HepG2 (cell line): ENCODE measurements around the gene CCDC33. TPM values are rescaled to one million over a fixed set of nuclear protein-coding genes. Genes with fewer than 3 reads are reported as not detected.
A peak's percentile ranks its signal among the peaks of the same experiment; 100 is the strongest.

Experiments used
- GABPA ChIP-seq, 2 experiments: IDR thresholded peaks; 2 replicates each; pipeline ENCODE4 v1.6.1; 2011 to 2016; ENCODE audit warnings: low read depth in 2 of 2, low read length in 1 of 2, missing biosample characterization in 1 of 2, missing genetic modification characterization in 1 of 2
- HDAC6 ChIP-seq: fragments of 200-600 bp; sonication (generic); IDR thresholded peaks from 2 replicates; pipeline ENCODE4 v1.7.0; 2017; ENCODE audit warnings: mild to moderate bottlenecking, antibody characterized with exemption, low read length, low read depth
- NFKB2 ChIP-seq: sonication (generic); formaldehyde crosslinking; IDR thresholded peaks from 2 replicates; pipeline ENCODE4 v1.4.0; 2020; ENCODE audit warnings: missing genetic modification reagents, borderline replicate concordance
- PHF5A ChIP-seq: IDR thresholded peaks from one replicate; pipeline ENCODE4 v1.6.1; 2018; ENCODE audit warnings: low read depth, missing genetic modification reagents; ENCODE audit not compliant: unreplicated experiment
- YY1 ChIP-seq: IDR thresholded peaks from 2 replicates; pipeline ENCODE4 v1.6.1; 2011; ENCODE audit warnings: low read length, low read depth, moderate library complexity, mild to moderate bottlenecking; ENCODE audit not compliant: insufficient read depth, insufficient replicate concordance
- ZNF24 ChIP-seq: fragments of 450-650 bp; IDR thresholded peaks from 2 replicates; pipeline ENCODE4 v1.6.1; 2017; ENCODE audit warnings: antibody characterized with exemption, mild to moderate bottlenecking
- ZNF558 ChIP-seq: sonication (generic); formaldehyde crosslinking; IDR thresholded peaks from 2 replicates; pipeline ENCODE4 v1.9.0; 2022; ENCODE audit warnings: mild to moderate bottlenecking, missing genetic modification reagents, borderline replicate concordance
- ZNF883 ChIP-seq: sonication (generic); formaldehyde crosslinking; IDR thresholded peaks from 2 replicates; pipeline ENCODE4 v1.5.1; 2020; ENCODE audit warnings: mild to moderate bottlenecking, missing genetic modification reagents; ENCODE audit errors: not compliant biosample characterization
- polyA plus RNA-seq, 8 experiments: library from polyadenylated mRNA; depleted of rRNA in 3 of 8; stranded (reverse) in 7 of 8; unstranded in 1 of 8; fragments of >200 nt; fragmentation: Illumina TruSeq in 4 of 8; extraction: Trizol in 4 of 8; gene quantifications; 2 replicates each; pipeline versions ENCODE4 v1.2.1 to v1.2.3, GENCODE V29; 2011 to 2016; ENCODE audit warnings: low read depth in 4 of 8, missing spikeins in 1 of 8, mixed read lengths in 1 of 8; ENCODE audit not compliant: insufficient read depth in 1 of 8
- total RNA-seq, 5 experiments: library from RNA; depleted of rRNA; stranded (reverse); fragments of >200 nt; fragmentation: Illumina TruSeq; extraction: Trizol; gene quantifications; 2 replicates each; pipeline ENCODE4 v1.2.3, GENCODE V29; 2016; ENCODE audit warnings: low read depth in 1 of 5
- TF ChIP-seq, protein P1 (sequence below): sonication (generic); formaldehyde crosslinking; IDR thresholded peaks from 2 replicates; pipeline ENCODE4 v1.5.0; 2020; ENCODE audit warnings: mild to moderate bottlenecking, missing genetic modification reagents, borderline replicate concordance
- TF ChIP-seq, protein P2 (sequence below): sonication (generic); formaldehyde crosslinking; IDR thresholded peaks from 2 replicates; pipeline ENCODE4 v1.5.1; 2020; ENCODE audit warnings: missing genetic modification reagents, mild to moderate bottlenecking, borderline replicate concordance
- TF ChIP-seq, protein P3 (sequence below): sonication (generic); formaldehyde crosslinking; conservative IDR thresholded peaks from 2 replicates; pipeline ENCODE4 v1.8.0; 2022; ENCODE audit warnings: mild to moderate bottlenecking, moderate library complexity, missing genetic modification reagents
- TF ChIP-seq, protein P4 (sequence below): IDR thresholded peaks from 2 replicates; pipeline ENCODE4 v1.6.1; 2016; ENCODE audit warnings: missing compliant biosample characterization, missing genetic modification reagents, borderline replicate concordance

CCDC33 gene
- total and polyA plus RNA-seq, 2 of the 13 experiments (the other 11 are each of a cell fraction or from before 2014, with no cell fraction given): 0.30 TPM; not detected in 1

DNA sequence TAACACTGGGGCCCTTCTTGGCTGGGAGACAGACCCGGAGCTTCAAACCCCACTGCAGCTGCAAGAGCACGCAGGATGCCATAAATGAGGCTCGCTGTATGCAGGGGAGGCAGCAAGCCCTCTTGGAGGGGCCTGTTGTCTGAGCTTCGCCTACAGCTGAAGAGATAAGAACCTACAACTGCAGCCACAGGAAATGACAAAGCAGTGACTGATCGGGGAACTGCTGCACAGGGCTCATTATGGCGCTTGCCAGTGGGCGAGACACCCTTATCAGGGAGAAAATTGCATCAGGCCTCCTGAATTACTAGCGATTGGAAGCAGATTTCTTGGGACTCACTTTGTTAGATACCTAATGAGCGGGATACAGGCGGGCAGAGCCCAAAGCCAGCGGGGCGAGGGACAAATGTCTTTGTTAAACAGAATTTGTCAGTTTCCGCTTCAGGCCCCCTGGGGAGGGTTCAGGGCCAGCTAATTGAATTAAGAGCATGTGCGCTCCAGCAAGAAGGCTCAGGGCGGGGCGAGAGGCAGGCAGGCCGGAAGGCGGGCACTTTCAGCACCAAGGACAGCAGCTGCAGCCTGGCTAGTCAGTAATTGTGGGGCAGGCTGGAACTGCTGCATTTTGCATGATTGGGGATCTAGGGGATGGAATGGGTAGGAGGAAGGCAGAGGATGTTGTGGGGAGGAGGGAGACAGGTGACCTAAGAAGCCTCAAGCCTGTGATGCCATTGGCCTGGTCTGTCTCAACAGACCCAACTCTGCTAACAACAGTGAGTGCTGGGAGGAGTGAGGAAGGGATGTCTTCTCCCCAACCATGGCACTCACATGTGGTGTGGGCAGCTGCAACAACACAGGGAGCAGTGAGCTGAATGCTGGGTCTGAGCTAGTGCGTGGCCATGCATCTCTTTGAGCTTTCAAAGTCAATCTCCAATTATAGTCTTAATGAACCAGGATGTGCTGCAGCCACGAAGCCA, 55.3 kb downstream of the CCDC33 start (continued):
- TF ChIP-seq ZNF558 (peak; percentile 85; the same call in 1 of the 2 replicates), ZNF883 (CRISPR knock-in tag) (peak; percentile 87), NFKB2 (CRISPR knock-in tag) (peak; percentile 97), YY1 (no peak), PHF5A (CRISPR knock-in tag) (no peak), GABPA (IDR thresholded peaks at IDR 0.05; ENCODE audit: low read depth, low read length) (no peak), GABPA (CRISPR knock-in tag; IDR thresholded peaks at IDR 0.05; ENCODE audit: low read depth) (peak; percentile 63), ZNF24 (no peak), HDAC6 (no peak)
- TF ChIP-seq, protein P1, sequence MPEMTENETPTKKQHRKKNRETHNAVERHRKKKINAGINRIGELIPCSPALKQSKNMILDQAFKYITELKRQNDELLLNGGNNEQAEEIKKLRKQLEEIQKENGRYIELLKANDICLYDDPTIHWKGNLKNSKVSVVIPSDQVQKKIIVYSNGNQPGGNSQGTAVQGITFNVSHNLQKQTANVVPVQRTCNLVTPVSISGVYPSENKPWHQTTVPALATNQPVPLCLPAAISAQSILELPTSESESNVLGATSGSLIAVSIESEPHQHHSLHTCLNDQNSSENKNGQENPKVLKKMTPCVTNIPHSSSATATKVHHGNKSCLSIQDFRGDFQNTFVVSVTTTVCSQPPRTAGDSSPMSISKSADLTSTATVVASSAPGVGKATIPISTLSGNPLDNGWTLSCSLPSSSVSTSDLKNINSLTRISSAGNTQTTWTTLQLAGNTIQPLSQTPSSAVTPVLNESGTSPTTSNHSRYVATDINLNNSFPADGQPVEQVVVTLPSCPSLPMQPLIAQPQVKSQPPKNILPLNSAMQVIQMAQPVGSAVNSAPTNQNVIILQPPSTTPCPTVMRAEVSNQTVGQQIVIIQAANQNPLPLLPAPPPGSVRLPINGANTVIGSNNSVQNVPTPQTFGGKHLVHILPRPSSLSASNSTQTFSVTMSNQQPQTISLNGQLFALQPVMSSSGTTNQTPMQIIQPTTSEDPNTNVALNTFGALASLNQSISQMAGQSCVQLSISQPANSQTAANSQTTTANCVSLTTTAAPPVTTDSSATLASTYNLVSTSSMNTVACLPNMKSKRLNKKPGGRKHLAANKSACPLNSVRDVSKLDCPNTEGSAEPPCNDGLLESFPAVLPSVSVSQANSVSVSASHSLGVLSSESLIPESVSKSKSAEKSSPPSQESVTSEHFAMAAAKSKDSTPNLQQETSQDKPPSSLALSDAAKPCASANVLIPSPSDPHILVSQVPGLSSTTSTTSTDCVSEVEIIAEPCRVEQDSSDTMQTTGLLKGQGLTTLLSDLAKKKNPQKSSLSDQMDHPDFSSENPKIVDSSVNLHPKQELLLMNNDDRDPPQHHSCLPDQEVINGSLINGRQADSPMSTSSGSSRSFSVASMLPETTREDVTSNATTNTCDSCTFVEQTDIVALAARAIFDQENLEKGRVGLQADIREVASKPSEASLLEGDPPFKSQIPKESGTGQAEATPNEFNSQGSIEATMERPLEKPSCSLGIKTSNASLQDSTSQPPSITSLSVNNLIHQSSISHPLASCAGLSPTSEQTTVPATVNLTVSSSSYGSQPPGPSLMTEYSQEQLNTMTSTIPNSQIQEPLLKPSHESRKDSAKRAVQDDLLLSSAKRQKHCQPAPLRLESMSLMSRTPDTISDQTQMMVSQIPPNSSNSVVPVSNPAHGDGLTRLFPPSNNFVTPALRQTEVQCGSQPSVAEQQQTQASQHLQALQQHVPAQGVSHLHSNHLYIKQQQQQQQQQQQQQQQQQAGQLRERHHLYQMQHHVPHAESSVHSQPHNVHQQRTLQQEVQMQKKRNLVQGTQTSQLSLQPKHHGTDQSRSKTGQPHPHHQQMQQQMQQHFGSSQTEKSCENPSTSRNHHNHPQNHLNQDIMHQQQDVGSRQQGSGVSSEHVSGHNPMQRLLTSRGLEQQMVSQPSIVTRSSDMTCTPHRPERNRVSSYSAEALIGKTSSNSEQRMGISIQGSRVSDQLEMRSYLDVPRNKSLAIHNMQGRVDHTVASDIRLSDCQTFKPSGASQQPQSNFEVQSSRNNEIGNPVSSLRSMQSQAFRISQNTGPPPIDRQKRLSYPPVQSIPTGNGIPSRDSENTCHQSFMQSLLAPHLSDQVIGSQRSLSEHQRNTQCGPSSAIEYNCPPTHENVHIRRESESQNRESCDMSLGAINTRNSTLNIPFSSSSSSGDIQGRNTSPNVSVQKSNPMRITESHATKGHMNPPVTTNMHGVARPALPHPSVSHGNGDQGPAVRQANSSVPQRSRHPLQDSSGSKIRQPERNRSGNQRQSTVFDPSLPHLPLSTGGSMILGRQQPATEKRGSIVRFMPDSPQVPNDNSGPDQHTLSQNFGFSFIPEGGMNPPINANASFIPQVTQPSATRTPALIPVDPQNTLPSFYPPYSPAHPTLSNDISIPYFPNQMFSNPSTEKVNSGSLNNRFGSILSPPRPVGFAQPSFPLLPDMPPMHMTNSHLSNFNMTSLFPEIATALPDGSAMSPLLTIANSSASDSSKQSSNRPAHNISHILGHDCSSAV (CRISPR knock-in tag): no peak
- TF ChIP-seq, protein P2, sequence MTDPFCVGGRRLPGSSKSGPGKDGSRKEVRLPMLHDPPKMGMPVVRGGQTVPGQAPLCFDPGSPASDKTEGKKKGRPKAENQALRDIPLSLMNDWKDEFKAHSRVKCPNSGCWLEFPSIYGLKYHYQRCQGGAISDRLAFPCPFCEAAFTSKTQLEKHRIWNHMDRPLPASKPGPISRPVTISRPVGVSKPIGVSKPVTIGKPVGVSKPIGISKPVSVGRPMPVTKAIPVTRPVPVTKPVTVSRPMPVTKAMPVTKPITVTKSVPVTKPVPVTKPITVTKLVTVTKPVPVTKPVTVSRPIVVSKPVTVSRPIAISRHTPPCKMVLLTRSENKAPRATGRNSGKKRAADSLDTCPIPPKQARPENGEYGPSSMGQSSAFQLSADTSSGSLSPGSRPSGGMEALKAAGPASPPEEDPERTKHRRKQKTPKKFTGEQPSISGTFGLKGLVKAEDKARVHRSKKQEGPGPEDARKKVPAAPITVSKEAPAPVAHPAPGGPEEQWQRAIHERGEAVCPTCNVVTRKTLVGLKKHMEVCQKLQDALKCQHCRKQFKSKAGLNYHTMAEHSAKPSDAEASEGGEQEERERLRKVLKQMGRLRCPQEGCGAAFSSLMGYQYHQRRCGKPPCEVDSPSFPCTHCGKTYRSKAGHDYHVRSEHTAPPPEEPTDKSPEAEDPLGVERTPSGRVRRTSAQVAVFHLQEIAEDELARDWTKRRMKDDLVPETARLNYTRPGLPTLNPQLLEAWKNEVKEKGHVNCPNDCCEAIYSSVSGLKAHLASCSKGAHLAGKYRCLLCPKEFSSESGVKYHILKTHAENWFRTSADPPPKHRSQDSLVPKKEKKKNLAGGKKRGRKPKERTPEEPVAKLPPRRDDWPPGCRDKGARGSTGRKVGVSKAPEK: no peak
- TF ChIP-seq, protein P3, sequence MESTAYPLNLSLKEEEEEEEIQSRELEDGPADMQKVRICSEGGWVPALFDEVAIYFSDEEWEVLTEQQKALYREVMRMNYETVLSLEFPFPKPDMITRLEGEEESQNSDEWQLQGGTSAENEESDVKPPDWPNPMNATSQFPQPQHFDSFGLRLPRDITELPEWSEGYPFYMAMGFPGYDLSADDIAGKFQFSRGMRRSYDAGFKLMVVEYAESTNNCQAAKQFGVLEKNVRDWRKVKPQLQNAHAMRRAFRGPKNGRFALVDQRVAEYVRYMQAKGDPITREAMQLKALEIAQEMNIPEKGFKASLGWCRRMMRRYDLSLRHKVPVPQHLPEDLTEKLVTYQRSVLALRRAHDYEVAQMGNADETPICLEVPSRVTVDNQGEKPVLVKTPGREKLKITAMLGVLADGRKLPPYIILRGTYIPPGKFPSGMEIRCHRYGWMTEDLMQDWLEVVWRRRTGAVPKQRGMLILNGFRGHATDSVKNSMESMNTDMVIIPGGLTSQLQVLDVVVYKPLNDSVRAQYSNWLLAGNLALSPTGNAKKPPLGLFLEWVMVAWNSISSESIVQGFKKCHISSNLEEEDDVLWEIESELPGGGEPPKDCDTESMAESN: 0 out of 2 replicates have a peak, but pooled peaks have one; percentile 50
- TF ChIP-seq, protein P4, sequence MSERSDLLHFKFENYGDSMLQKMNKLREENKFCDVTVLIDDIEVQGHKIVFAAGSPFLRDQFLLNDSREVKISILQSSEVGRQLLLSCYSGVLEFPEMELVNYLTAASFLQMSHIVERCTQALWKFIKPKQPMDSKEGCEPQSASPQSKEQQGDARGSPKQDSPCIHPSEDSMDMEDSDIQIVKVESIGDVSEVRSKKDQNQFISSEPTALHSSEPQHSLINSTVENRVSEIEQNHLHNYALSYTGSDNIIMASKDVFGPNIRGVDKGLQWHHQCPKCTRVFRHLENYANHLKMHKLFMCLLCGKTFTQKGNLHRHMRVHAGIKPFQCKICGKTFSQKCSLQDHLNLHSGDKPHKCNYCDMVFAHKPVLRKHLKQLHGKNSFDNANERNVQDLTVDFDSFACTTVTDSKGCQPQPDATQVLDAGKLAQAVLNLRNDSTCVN (CRISPR knock-in tag): peak; percentile 89
